HG03565 (cell line): Measurements from ENCODE around the gene ACTA2.

Source experiments
- ATAC-seq: cut with Tn5 transposase; IDR thresholded peaks from one replicate; pipeline ENCODE4 v1.9.1; 2021; ENCODE audit warnings: mild to moderate bottlenecking, moderate library complexity; ENCODE audit not compliant: unreplicated experiment

Gene ACTA2

DNA sequence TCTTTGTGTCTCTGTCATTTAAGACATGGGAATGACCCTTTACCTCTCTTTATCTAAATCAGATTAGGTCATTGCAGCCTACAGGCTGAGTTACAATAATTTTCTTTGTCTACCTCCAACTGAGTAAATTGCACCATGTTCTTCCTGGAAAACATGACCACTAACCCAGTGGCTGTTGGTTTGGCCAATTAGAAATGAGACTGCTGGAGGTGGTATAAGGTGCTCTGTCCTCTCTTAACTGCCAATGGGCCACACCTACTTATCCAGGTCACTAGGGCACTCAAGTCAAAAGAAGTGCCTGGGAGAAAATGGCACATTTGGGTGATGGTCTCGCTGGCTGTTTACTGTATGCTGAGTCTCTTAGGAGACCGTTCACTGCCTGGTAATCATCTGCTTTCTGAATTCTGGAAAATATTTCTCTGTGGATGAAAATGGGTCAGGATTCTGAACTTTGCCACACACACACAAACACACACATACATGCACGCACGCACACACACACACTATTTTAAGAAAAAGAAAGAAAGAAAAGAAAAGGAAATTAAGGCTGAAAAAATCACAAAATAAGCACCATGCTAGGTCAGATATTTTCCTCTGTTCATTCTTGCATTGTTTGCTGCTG, 56.1 kb downstream of the ACTA2 start:
- ATAC-seq = no peak

DNA sequence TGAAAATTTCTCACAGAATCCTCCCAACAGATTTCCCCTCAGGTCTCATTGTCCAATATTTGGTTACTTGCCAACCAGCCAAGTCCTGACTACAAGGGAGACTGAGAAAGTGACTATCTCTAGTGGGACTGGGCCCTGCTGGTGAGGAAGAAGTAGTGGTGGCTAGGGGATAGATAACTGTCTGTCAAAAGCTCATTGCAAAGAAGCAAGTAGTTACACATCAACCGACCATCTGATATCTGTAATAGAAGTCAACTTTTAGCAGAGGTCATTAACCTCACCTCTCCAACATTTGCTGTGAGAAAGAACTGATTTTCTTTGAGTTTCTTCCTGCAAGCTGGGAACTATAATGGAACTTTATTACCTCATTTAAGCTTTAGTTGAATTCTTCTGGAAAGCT, 57.3 kb downstream of the ACTA2 start:
- no peak for ATAC-seq

DNA sequence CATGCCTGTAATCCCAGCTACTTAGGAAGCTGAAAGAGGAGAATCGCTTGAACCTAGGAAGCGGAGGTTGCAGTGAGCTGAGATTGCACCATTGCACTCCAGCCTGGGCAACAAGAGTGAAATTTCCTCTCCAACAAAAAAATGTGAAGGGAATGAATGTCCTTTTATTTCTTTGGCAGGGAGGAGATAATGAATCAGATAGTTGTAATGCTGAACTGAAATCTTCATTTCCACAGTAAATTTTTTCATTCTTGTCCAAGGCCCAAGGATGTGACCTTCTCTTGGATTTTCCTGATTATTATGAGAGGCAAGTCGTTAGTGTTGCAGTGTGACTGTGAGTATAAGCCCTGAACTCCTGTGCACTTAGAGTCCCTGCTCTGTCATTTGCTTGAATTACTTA, 59.0 kb downstream of the ACTA2 start:
- ATAC-seq = no peak

DNA sequence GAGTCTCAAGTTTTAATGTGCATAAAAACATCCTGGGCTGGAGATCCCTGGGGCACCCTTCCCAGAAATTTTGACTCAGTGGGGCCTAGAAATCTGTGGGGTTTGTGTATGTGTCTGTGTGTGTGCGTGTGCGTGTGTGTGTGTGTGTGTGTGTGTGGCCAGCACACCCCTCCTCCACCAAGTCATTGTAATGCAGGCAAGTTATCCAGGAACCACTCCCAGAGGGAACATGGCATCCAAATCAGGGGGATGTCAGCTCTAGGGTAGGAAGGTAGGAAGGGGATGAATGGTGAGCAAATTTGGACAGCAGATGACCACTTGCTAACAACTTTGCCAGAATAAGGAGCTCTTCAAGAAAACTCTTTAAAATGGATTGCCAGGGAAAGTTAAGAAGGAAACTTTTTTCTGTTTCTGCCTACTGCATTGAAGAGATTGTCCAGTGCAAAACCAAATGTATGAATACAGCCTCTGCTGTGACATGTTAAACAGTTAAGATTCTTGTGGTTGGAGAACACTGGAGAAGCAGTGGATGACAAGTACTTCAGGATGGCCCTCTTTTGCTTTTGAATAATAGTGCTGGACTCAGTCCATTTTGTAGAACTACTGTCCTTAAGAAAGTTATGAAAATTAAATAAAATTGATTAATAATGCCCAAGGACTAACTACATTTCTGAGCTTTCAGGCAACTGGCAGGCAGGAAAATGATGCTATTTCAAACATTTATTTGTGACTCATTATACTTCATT, 60.2 kb downstream of the ACTA2 start:
- ATAC-seq = no peak

DNA sequence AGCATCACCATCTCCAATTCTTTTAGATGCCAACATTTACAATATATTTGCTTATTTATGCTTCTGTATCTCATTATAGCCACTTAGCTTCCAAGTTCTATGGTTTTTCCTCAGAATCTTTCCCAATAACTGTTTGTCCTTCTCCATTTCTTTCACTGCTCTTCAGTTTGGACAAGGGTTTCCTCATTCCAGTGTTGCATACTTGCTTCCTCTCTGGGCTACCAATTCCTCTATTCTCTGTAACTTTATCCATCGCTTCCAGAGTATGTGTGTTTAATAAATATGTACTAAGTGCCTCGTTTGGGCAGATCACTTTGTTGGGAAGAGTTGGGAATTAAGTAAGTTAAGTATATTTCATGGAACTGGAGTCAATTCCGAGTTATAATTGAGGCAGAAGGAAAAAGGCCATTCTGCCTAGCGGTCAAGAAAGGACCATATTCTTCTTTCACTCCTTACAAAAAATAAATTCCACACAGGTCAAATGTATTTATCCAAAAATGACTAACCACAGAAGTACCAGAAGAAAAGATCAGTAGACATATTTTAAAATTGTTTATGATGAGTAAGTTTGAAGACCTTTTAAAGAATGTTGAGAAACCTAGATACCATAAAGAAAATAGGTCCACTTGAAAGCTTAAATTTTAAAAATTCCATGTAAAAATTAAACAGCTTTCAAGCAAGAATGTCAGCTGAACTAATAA, 61.7 kb downstream of the ACTA2 start:
- ATAC-seq = no peak

DNA sequence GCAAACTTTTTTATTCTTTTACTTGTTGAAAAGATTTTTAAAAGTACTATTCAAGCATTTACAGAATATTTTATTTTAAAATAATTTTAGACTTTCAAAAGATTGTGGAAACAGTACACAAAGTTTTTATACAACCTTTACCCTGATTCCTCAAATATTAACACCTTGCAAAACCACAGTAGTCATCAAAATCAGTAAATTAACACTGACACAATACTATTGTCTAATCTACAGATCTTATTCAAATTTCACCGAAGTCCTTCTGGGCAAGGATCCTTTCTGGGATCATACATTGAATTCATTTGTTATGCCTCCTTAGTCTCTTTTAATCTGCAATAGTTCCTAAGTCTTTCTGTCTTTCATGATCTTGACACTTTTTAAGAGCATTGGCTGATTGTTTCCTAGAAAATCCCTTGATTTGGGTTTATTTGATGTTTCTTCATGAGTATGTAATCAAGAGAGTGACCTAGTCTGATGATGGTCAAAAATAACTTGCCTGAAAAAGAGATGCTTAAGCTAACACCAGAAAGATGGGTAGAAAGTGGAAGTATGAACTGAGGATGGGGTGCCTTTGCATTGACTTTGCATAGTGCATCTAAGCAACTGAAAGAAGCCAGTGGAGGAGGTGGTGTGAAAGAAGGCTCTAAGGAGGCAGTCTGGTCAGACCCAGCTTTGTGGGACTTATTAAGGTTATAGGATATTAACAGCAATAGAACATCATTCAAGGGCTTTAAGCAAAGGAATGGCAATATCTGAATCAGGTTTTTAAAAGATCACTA, 62.8 kb downstream of the ACTA2 start:
- ATAC-seq = peak; percentile 47

DNA sequence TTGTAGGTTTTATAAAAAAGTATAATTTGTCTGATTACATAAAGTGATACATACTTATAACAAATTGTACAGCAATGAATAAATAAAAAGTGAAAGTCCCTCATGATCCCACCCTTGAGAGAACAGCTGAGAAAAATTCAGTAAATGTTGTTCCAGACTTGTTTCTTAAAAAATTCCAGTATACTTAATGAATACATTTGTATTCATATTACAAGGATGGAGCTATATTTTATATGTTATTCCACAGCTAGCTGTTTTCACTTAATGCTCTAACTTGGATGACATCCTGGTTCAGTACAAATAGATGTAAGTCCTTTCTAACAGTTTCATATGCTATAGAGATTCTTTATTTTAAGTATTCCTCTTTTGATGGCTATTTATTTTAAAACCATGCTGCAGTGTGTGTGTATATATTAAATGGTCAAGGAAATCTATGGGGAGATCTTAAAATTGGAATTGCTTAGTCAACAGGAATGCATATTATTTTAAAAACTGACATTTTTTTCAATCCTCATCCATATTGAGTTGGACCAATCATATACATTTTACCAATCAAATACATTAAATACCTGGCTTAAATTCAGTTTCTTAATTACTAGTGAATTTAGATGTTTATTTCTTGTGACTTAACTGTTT, 63.6 kb downstream of the ACTA2 start:
- no peak for ATAC-seq

DNA sequence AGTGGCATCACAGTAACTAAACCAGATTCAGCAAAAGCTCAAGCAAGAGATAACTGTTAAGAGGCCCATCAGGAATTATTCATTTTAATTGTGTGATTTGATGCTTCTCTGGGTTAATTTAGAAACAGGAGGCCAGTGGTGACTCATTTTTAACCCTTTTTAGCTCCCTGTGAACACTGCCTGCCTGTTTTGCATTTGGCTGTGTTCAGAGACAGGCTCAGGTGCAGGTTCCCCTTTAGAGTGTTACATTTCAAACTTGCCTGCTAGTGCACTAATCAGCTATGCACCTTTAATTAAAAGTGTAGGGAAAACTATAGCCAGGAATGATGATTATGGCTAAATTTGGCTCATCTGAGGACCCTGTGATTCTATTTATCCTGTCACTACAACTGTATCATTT, 66.0 kb downstream of the ACTA2 start:
- ATAC-seq = peak; percentile 39
